Lower lobe of right lung (tissue), 2 donors: ENCODE measurements around the gene BORCS8. TPM values are rescaled to one million over a fixed set of nuclear protein-coding genes. Genes with fewer than 3 reads are reported as not detected.
"Not testable (repeated sequence)": the region's sequence is repeated elsewhere in the genome, so short reads cannot be mapped to it uniquely, and the experiment has no call there.

Experiments used
- ATAC-seq, 2 donors: fragments of 200-7000 bp; cut with Tn5 transposase; one replicate each; pipeline ENCODE4 v1.9.1; 2020 to 2022; ENCODE audit warnings: mild to moderate bottlenecking in 2 of 2, moderate library complexity in 2 of 2
- DNase-seq: peaks from one replicate; pipeline ENCODE4 v3.0.0-alpha.2; 2020
- H3K27ac ChIP-seq: fragments of 200-600 bp; one replicate; pipeline ENCODE4 v1.8.0; 2022
- H3K27me3 ChIP-seq: fragments of 200-600 bp; one replicate; pipeline ENCODE4 v1.8.0; 2022; ENCODE audit warnings: low read depth
- H3K36me3 ChIP-seq: fragments of 200-600 bp; one replicate; pipeline ENCODE4 v1.8.0; 2022; ENCODE audit warnings: mild to moderate bottlenecking
- H3K4me1 ChIP-seq: fragments of 200-600 bp; one replicate; pipeline ENCODE4 v1.8.0; 2022
- H3K4me3 ChIP-seq: fragments of 200-600 bp; one replicate; pipeline ENCODE4 v1.8.0; 2022; ENCODE audit warnings: mild to moderate bottlenecking
- H3K9me3 ChIP-seq: fragments of 200-600 bp; one replicate; pipeline ENCODE4 v1.8.0; 2022
- intact Hi-C: fragments of 100-400 bp; cut with DNase I; formaldehyde crosslinking; loops from one replicate; pipeline ENCODE4 v1.11.0; 2022
- total RNA-seq: library from RNA; stranded (reverse); fragmentation: NEBNext Ultra II Directional; extraction: Animal tissue kit (Norgen Biotek cat#: 25700); gene quantifications from one replicate; pipeline ENCODE4 v1.2.1, GENCODE V29; 2021
- TF ChIP-seq, protein P1 (sequence below): fragments of 200-600 bp; IDR thresholded peaks from one replicate; pipeline ENCODE4 v1.8.0; 2022; ENCODE audit warnings: antibody characterized with exemption, mild to moderate bottlenecking
- donor health status: DM: no; HTN: yes; CAD: no; lungs with severe emphysema.

The BORCS8 gene
- total RNA-seq, 1 donor from 2014 or later, result 29.4 TPM

DNA sequence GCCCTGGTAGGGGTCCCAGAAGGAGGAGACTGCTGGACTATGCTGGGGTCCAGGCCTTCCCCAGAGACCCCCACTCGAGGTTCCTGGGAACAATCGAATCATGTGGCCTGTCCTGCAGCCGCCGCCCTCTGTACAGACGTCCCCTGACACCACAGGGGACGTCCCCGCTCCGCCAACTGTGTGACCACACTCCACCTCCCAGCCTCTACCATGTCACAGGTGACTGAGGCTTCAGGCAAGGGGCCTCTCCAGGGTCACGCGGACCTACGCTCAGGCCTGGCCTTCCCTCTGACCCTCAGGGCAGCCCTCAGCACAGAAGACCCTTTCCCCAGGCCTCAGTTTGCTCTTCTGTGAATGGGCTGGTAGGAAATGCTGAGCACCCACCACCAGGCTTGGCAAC, 40.5 kb downstream of the BORCS8 start:
- Histone ChIP-seq H3K36me3 (peaks cover 33% of the 10 kb centered on the region), H3K4me3 (no peak overlapping the region), H3K4me1 (no peaks in the 10 kb centered on the region), H3K27me3 (no peaks in the 10 kb centered on the region), H3K27ac (no peak overlapping the region), H3K9me3 (no peaks in the 10 kb centered on the region)
- TF ChIP-seq, protein P1, sequence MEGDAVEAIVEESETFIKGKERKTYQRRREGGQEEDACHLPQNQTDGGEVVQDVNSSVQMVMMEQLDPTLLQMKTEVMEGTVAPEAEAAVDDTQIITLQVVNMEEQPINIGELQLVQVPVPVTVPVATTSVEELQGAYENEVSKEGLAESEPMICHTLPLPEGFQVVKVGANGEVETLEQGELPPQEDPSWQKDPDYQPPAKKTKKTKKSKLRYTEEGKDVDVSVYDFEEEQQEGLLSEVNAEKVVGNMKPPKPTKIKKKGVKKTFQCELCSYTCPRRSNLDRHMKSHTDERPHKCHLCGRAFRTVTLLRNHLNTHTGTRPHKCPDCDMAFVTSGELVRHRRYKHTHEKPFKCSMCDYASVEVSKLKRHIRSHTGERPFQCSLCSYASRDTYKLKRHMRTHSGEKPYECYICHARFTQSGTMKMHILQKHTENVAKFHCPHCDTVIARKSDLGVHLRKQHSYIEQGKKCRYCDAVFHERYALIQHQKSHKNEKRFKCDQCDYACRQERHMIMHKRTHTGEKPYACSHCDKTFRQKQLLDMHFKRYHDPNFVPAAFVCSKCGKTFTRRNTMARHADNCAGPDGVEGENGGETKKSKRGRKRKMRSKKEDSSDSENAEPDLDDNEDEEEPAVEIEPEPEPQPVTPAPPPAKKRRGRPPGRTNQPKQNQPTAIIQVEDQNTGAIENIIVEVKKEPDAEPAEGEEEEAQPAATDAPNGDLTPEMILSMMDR, result no peak
- intact Hi-C loops, result no loop called here
- DNase-seq, result no peak
- no peak for ATAC-seq

DNA sequence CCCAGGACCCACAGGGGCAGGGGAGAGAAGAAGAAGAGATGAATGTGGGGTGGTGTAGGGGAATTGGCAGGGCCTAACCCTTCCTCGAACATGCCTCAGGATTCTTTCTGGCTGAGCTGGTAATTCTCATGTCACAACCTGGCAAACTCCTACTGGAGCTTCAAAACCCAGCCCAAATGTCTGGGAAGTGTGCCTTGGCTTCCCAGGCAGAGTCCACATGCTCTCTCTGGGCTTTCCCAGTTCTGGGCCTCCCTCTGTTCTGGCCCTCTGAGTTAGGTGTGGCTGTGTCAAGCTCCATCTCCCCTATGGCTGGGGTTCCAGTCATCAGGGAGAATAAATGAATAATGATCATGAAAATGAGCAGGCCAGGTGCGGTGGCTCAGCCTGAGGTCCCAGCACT, 42.5 kb downstream of the BORCS8 start:
- DNase-seq (no peak), ATAC-seq (no peak)
- H3K4me3 ChIP-seq, result no peak overlapping the region
- no peak overlapping the region for H3K27ac ChIP-seq
- TF ChIP-seq, protein P1, result no peak
- peaks cover 33% of the 10 kb centered on the region for H3K36me3 ChIP-seq
- intact Hi-C loops, result no loop called here
- H3K9me3 ChIP-seq, result no peaks in the 10 kb centered on the region
- H3K27me3 ChIP-seq, result no peaks in the 10 kb centered on the region
- no peaks in the 10 kb centered on the region for H3K4me1 ChIP-seq

GRCh38 chr19:19148504-19148903, 43.4 kb downstream of the BORCS8 start:
- H3K9me3 ChIP-seq, ATAC-seq, H3K27me3 ChIP-seq, DNase-seq, H3K4me3 ChIP-seq, H3K4me1 ChIP-seq, intact Hi-C loops, H3K27ac ChIP-seq: not testable (repeated sequence)
- H3K36me3 ChIP-seq, result peaks cover 33% of the 10 kb centered on the region

- H3K27me3 ChIP-seq, result no peaks in the 10 kb centered on the region
- no peaks in the 10 kb centered on the region for H3K4me1 ChIP-seq
- TF ChIP-seq, protein P1, result no peak
- H3K27ac ChIP-seq, result no peak overlapping the region
- DNase-seq (no peak), ATAC-seq (no peak)
- intact Hi-C loops, result no loop called here
- H3K36me3 ChIP-seq, result peaks cover 33% of the 10 kb centered on the region
- H3K9me3 ChIP-seq, result no peaks in the 10 kb centered on the region
- H3K4me3 ChIP-seq, result no peak overlapping the region
Measured at GRCh38 chr19:19147344-19147743, 44.6 kb downstream of the BORCS8 start.

DNA sequence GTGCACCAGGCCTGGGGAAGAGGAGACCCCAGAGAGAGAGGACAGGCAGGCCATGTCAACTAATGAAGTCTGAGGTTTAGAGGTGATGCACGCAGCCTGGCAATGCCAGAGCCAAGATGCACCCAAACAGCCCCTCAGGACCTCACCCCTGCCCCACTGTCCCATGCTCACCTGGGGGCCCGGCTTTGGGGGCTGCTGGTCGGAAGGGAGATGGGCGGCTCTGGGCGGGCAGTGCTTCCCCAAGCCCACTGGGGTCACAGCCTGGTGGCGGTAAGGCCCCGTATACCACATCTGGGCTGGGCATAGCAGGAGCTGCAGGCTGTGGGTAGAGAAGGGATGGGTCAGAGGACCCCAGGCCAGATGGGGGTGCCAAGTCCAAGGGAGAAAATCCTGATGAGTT, 45.1 kb downstream of the BORCS8 start:
- no peak for DNase-seq
- no peaks in the 10 kb centered on the region for H3K9me3 ChIP-seq
- H3K27ac ChIP-seq, result no peak overlapping the region
- intact Hi-C loops, result no loop called here
- H3K4me3 ChIP-seq, result no peak overlapping the region
- peaks cover 33% of the 10 kb centered on the region for H3K36me3 ChIP-seq
- no peaks in the 10 kb centered on the region for H3K27me3 ChIP-seq
- H3K4me1 ChIP-seq, result no peaks in the 10 kb centered on the region
- no peak for ATAC-seq
- TF ChIP-seq, protein P1, result no peak

- intact Hi-C loops, result no loop called here
- Histone ChIP-seq H3K36me3 (peaks cover 33% of the 10 kb centered on the region), H3K4me1 (no peaks in the 10 kb centered on the region), H3K9me3 (no peaks in the 10 kb centered on the region), H3K27me3 (no peaks in the 10 kb centered on the region), H3K27ac (no peak overlapping the region), H3K4me3 (no peak overlapping the region)
- DNase-seq (peak; percentile 86), ATAC-seq (peak; percentile 84 to 90)
- TF ChIP-seq, protein P1, result peak; percentile 85
Measured at GRCh38 chr19:19145684-19146608, 46.0 kb downstream of the BORCS8 start.
